Trophoblast cell (in vitro differentiated cells and primary cell): ENCODE data around the gene TBC1D8.

Experiments
- DNase-seq, 2 donors: peaks; one replicate each; pipeline ENCODE4 v3.0.0-alpha.2; 2016
- H2AFZ ChIP-seq: 2 replicates; pipeline ENCODE4 v1.6.1; 2013; ENCODE audit warnings: low read length, moderate library complexity, mild to moderate bottlenecking; ENCODE audit not compliant: insufficient read depth, poor library complexity
- H2AK5ac ChIP-seq: 2 replicates; pipeline ENCODE4 v1.6.1; 2013; ENCODE audit warnings: mild to moderate bottlenecking, low read length
- H2BK120ac ChIP-seq: 2 replicates; pipeline ENCODE4 v1.6.1; 2013; ENCODE audit warnings: low read length, mild to moderate bottlenecking, moderate library complexity; ENCODE audit not compliant: insufficient read depth, poor library complexity
- H2BK12ac ChIP-seq: 2 replicates; pipeline ENCODE4 v1.6.1; 2013; ENCODE audit warnings: mild to moderate bottlenecking, low read length, moderate library complexity
- H2BK5ac ChIP-seq: 2 replicates; pipeline ENCODE4 v1.6.1; 2013; ENCODE audit warnings: low read length, low read depth, moderate library complexity, mild to moderate bottlenecking; ENCODE audit not compliant: poor library complexity
- H3K14ac ChIP-seq: 2 replicates; pipeline ENCODE4 v1.6.1; 2013; ENCODE audit warnings: mild to moderate bottlenecking, low read length
- H3K18ac ChIP-seq: 2 replicates; pipeline ENCODE4 v1.6.1; 2013; ENCODE audit warnings: mild to moderate bottlenecking, low read length
- H3K23ac ChIP-seq: 2 replicates; pipeline ENCODE4 v1.6.1; 2013; ENCODE audit warnings: low read length
- H3K27ac ChIP-seq: 2 replicates; pipeline ENCODE4 v1.5.1; 2013; ENCODE audit warnings: low read depth, mild to moderate bottlenecking, inconsistent platforms, low read length, moderate library complexity
- H3K27me3 ChIP-seq: 2 replicates; pipeline ENCODE4 v1.6.1; 2013; ENCODE audit warnings: inconsistent platforms, mild to moderate bottlenecking, low read length, moderate library complexity; ENCODE audit not compliant: insufficient read depth
- H3K36me3 ChIP-seq, 2 experiments: 1 replicate in 1 of 2; 2 replicates in 1 of 2; pipeline ENCODE4 v1.6.1; 2013; ENCODE audit warnings: low read length in 2 of 2, mild to moderate bottlenecking in 2 of 2, moderate library complexity in 1 of 2; ENCODE audit not compliant: insufficient read depth in 2 of 2, control insufficient read depth in 1 of 2
- H3K4ac ChIP-seq: 2 replicates; pipeline ENCODE4 v1.6.1; 2013; ENCODE audit warnings: low read depth, mild to moderate bottlenecking, low read length, moderate library complexity
- H3K4me1 ChIP-seq, 2 experiments: 1 replicate in 1 of 2; 2 replicates in 1 of 2; pipeline ENCODE4 v1.6.1; 2013; ENCODE audit warnings: low read length in 2 of 2, mild to moderate bottlenecking in 2 of 2, moderate library complexity in 1 of 2; ENCODE audit not compliant: insufficient read depth in 2 of 2, control insufficient read depth in 1 of 2
- H3K4me2 ChIP-seq: 2 replicates; pipeline ENCODE4 v1.6.1; 2013; ENCODE audit warnings: inconsistent platforms, mild to moderate bottlenecking, low read length, moderate library complexity
- H3K4me3 ChIP-seq: 2 replicates; pipeline ENCODE4 v1.5.1; 2013; ENCODE audit warnings: mild to moderate bottlenecking, low read depth, low read length, inconsistent platforms
- H3K79me1 ChIP-seq: one replicate; pipeline ENCODE4 v1.6.1; 2013; ENCODE audit warnings: low read length
- H3K79me2 ChIP-seq: 2 replicates; pipeline ENCODE4 v1.6.1; 2013; ENCODE audit warnings: low read length, mild to moderate bottlenecking; ENCODE audit not compliant: control insufficient read depth, insufficient read depth, poor library complexity
- H3K9ac ChIP-seq: 2 replicates; pipeline ENCODE4 v1.6.1; 2013; ENCODE audit warnings: mild to moderate bottlenecking, low read length
- H3K9me3 ChIP-seq: 2 replicates; pipeline ENCODE4 v1.6.1; 2013; ENCODE audit warnings: low read depth, mild to moderate bottlenecking, control low read depth, inconsistent platforms, low read length; ENCODE audit not compliant: insufficient read depth
- H4K12ac ChIP-seq: 2 replicates; pipeline ENCODE4 v1.6.1; 2013; ENCODE audit warnings: low read depth, mild to moderate bottlenecking, low read length, moderate library complexity
- H4K8ac ChIP-seq: 2 replicates; pipeline ENCODE4 v1.6.1; 2013; ENCODE audit warnings: low read depth, mild to moderate bottlenecking, low read length, moderate library complexity
- H4K91ac ChIP-seq: one replicate; pipeline ENCODE4 v1.6.1; 2013; ENCODE audit warnings: low read depth, mild to moderate bottlenecking, low read length, moderate library complexity
- WGBS: extraction: QIAGEN DNeasy Blood & Tissue Kit; methylation state at CpG from one replicate; pipeline ENCODE4 v1.1.7; 2013; ENCODE audit warnings: missing lambda C conversion rate; ENCODE audit not compliant: insufficient read length, insufficient coverage; ENCODE audit errors: extremely low coverage; 5-methylcytosine and 5-hydroxymethylcytosine counted together

Gene TBC1D8

GRCh38 chr2:101083613-101084012 lies 67.6 kb downstream of the TBC1D8 start:
- Histone ChIP-seq H3K9me3 (no peaks in the 10 kb centered on the region), H2AK5ac (no peak overlapping the region), H3K27ac (no peak overlapping the region), H3K18ac (no peak overlapping the region), H2BK5ac (no peak overlapping the region), H3K79me1 (no peaks in the 10 kb centered on the region), H3K23ac (no peak overlapping the region), H3K4me2 (no peak overlapping the region), H2BK120ac (no peak overlapping the region), H4K8ac (no peak overlapping the region), H3K4me3 (no peak overlapping the region), H3K14ac (no peak overlapping the region), H3K79me2 (no peaks in the 10 kb centered on the region), H3K36me3 (no peaks in the 10 kb centered on the region), H2AFZ (no peak overlapping the region), H4K91ac (no peak overlapping the region), H3K27me3 (no peaks in the 10 kb centered on the region), H2BK12ac (no peak overlapping the region), H3K4ac (no peak overlapping the region), H3K4me1 (no peaks in the 10 kb centered on the region), H4K12ac (no peak overlapping the region), H3K9ac (no peak overlapping the region)
- no peak for DNase-seq
- no CpG with 5 or more reads among the region's 2 CpGs for WGBS

- Histone ChIP-seq H4K8ac (no peak overlapping the region), H4K12ac (no peak overlapping the region), H3K27ac (no peak overlapping the region), H3K79me2 (no peaks in the 10 kb centered on the region), H2BK12ac (no peak overlapping the region), H3K4me2 (no peak overlapping the region), H3K36me3 (no peaks in the 10 kb centered on the region), H3K18ac (no peak overlapping the region), H3K27me3 (no peaks in the 10 kb centered on the region), H3K79me1 (no peaks in the 10 kb centered on the region), H3K23ac (no peak overlapping the region), H3K14ac (no peak overlapping the region), H4K91ac (no peak overlapping the region), H2BK5ac (no peak overlapping the region), H2AK5ac (no peak overlapping the region), H3K9me3 (no peaks in the 10 kb centered on the region), H3K9ac (no peak overlapping the region), H3K4ac (no peak overlapping the region), H2AFZ (no peak overlapping the region), H3K4me1 (no peaks in the 10 kb centered on the region), H2BK120ac (no peak overlapping the region), H3K4me3 (no peak overlapping the region)
- no CpG with 5 or more reads among the region's 6 CpGs for WGBS
- DNase-seq: no peak
Measured at GRCh38 chr2:101082998-101083397, 68.2 kb downstream of the TBC1D8 start.

- no peak overlapping the region for H4K8ac ChIP-seq
- H4K91ac ChIP-seq: no peak overlapping the region
- H3K23ac ChIP-seq: no peak overlapping the region
- no peak overlapping the region for H3K14ac ChIP-seq
- no peak overlapping the region for H2BK120ac ChIP-seq
- no peak overlapping the region for H2AFZ ChIP-seq
- WGBS: no CpG with 5 or more reads among the region's 1 CpG
- no peak overlapping the region for H3K27ac ChIP-seq
- H3K79me2 ChIP-seq: no peaks in the 10 kb centered on the region
- H3K36me3 ChIP-seq: no peaks in the 10 kb centered on the region
- no peak overlapping the region for H3K9ac ChIP-seq
- no peaks in the 10 kb centered on the region for H3K9me3 ChIP-seq
- H3K4me3 ChIP-seq: no peak overlapping the region
- H3K4me2 ChIP-seq: no peak overlapping the region
- no peak overlapping the region for H4K12ac ChIP-seq
- no peak overlapping the region for H3K4ac ChIP-seq
- no peaks in the 10 kb centered on the region for H3K79me1 ChIP-seq
- H2AK5ac ChIP-seq: no peak overlapping the region
- H3K4me1 ChIP-seq: no peaks in the 10 kb centered on the region
- H3K27me3 ChIP-seq: no peaks in the 10 kb centered on the region
- no peak for DNase-seq
- H2BK12ac ChIP-seq: no peak overlapping the region
- H2BK5ac ChIP-seq: no peak overlapping the region
- H3K18ac ChIP-seq: no peak overlapping the region
Measured at GRCh38 chr2:101081375-101081907, 69.7 kb downstream of the TBC1D8 start.

GRCh38 chr2:101080211-101081068 lies 70.7 kb downstream of the TBC1D8 start:
- Histone ChIP-seq H3K4me2 (no peak overlapping the region), H3K9ac (no peak overlapping the region), H2BK5ac (no peak overlapping the region), H2BK12ac (no peak overlapping the region), H3K79me1 (no peaks in the 10 kb centered on the region), H3K4me3 (no peak overlapping the region), H3K18ac (no peak overlapping the region), H3K9me3 (no peaks in the 10 kb centered on the region), H3K27me3 (no peaks in the 10 kb centered on the region), H4K8ac (no peak overlapping the region), H2BK120ac (no peak overlapping the region), H2AK5ac (no peak overlapping the region), H4K12ac (no peak overlapping the region), H3K23ac (no peak overlapping the region), H3K4ac (no peak overlapping the region), H3K36me3 (no peaks in the 10 kb centered on the region), H3K79me2 (no peaks in the 10 kb centered on the region), H3K4me1 (no peaks in the 10 kb centered on the region), H2AFZ (no peak overlapping the region), H4K91ac (no peak overlapping the region), H3K27ac (no peak overlapping the region), H3K14ac (no peak overlapping the region)
- no peak for DNase-seq
- no CpG with 5 or more reads among the region's 14 CpGs for WGBS
